Activated naive CD8-positive, alpha-beta T cell (primary cell): ENCODE measurements around the gene MGAT4A.
"Not testable (repeated sequence)": the region's sequence is repeated elsewhere in the genome, so short reads cannot be mapped to it uniquely, and the experiment has no call there.

Experiments used
- H3K27ac Mint-ChIP-seq: one replicate; pipeline ENCODE4 v1.8.0; 2021; ENCODE audit warnings: mixed read lengths
- H3K27me3 Mint-ChIP-seq: one replicate; pipeline ENCODE4 v1.8.0; 2021; ENCODE audit warnings: mixed read lengths
- H3K36me3 Mint-ChIP-seq: one replicate; pipeline ENCODE4 v1.8.0; 2021; ENCODE audit warnings: mixed read lengths
- H3K4me1 Mint-ChIP-seq: one replicate; pipeline ENCODE4 v1.8.0; 2021; ENCODE audit warnings: low read depth, mixed read lengths
- H3K4me3 Mint-ChIP-seq: one replicate; pipeline ENCODE4 v1.8.0; 2021; ENCODE audit warnings: mild to moderate bottlenecking, mixed read lengths
- H3K9me3 Mint-ChIP-seq: one replicate; pipeline ENCODE4 v1.8.0; 2021; ENCODE audit warnings: low read depth, mixed read lengths

MGAT4A gene

DNA sequence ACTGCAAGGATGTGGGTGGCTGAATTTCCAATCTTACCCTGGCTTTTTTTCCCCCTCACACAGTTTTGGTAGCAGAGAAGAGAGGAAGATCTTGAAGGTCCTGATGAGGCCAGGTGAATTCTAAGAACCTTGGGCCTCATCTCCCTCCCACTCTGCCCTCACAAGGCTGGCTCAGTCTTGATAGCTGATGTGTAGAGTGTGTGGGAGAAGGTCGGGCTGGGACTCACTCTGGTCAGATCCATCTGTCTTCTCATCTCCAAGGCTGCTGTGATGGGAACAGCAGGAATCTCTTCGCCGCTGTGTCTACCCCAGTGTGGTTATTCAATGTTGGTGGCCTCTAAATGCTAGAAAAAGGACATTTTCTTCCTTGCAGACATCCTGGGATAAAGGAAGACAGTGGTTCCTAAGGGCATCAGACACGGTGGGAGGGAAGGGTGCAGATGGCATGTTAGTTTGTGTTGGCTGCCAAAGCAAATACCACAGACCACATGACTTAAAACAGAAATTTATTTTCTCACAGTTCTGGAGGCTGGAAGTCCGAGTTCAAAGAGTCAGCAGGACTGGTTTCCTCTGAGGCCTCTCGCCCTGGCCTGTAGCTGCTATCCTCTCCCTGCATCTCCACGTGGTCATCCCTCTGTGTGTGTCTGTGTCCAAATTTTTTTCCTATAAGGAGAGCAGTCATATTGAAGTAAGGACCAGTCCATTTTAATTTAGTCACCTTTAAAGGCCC, 37.6 kb upstream of the MGAT4A start:
- Mint-ChIP-seq H3K9me3 (no peaks in the 10 kb centered on the region), H3K27ac (peak overlapping the region; percentile 85), H3K4me3 (peak overlapping the region; percentile 59), H3K27me3 (no peaks in the 10 kb centered on the region), H3K4me1 (peaks cover 82% of the 10 kb centered on the region), H3K36me3 (no peaks in the 10 kb centered on the region)

GRCh38 chr2:98764499-98764898, 33.6 kb upstream of the MGAT4A start:
- H3K4me1 Mint-ChIP-seq, result peaks cover 73% of the 10 kb centered on the region
- no peaks in the 10 kb centered on the region for H3K27me3 Mint-ChIP-seq
- H3K27ac Mint-ChIP-seq, result no peak overlapping the region

GRCh38 chr2:98763209-98763951, 32.4 kb upstream of the MGAT4A start:
- H3K4me3 Mint-ChIP-seq, result no peak overlapping the region
- H3K9me3 Mint-ChIP-seq, result no peaks in the 10 kb centered on the region
- H3K27me3 Mint-ChIP-seq, result no peaks in the 10 kb centered on the region
- no peaks in the 10 kb centered on the region for H3K36me3 Mint-ChIP-seq
- H3K27ac Mint-ChIP-seq, result peak overlapping the region; percentile 18
- H3K4me1 Mint-ChIP-seq, result peaks cover 72% of the 10 kb centered on the region

More at GRCh38 chr2:98764499-98764898, 33.6 kb upstream of the MGAT4A start:
- Mint-ChIP-seq H3K36me3 (no peaks in the 10 kb centered on the region), H3K9me3 (no peaks in the 10 kb centered on the region), H3K4me3 (no peak overlapping the region)

DNA sequence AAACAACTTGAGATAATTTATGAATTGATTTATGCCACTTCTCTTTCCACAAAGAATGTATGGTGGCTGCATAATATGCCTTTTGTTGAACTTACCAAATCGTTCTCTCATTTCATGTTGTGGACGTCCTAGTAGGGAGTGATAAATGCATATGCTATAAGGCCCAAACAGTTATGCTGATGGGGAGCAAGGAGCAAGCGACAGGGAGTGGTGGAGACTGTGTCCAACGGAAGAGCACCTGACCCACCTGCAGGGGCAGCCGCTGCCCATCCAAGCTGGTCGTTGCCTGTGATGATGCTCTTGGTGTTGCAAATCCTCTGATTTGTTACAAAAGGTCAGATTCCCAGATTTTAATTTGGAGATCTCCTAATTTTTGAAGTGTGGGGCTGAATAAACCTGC, 31.0 kb upstream of the MGAT4A start:
- no peaks in the 10 kb centered on the region for H3K9me3 Mint-ChIP-seq
- peak overlapping the region; percentile 80 for H3K27ac Mint-ChIP-seq
- H3K27me3 Mint-ChIP-seq, result no peaks in the 10 kb centered on the region
- peak overlapping the region; percentile 22 for H3K4me3 Mint-ChIP-seq
- H3K4me1 Mint-ChIP-seq, result peaks cover 72% of the 10 kb centered on the region
- H3K36me3 Mint-ChIP-seq, result no peaks in the 10 kb centered on the region

DNA sequence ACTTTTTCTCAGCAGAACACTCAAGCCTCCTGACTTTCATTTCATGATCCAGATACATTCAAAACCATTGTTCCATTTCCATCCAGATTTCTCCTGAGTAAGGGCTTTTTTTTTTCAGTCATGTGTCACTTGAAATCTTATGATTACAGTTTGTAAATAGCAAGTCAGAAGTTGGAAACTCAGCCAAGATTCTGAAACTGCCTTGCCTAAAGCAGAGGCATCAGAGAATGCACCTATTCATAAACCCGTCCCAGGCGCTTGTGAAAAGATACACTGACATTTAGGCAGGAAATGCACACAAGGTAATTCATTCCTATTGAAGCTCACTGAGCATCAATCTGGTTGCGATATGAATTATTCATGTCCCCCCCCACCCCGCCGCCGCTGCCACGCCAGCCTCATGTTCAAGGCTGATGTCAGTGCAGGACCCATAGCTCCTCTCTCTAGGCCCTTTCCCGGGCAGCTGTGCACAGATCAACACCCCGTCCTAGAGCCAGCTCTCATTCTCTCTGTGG, 30.4 kb upstream of the MGAT4A start:
- Mint-ChIP-seq H3K27ac (peak overlapping the region; percentile 80), H3K36me3 (no peaks in the 10 kb centered on the region), H3K4me1 (peaks cover 67% of the 10 kb centered on the region), H3K27me3 (no peaks in the 10 kb centered on the region), H3K9me3 (no peaks in the 10 kb centered on the region), H3K4me3 (peak overlapping the region; percentile 30)

- H3K4me3 Mint-ChIP-seq, result peak overlapping the region; percentile 2
- H3K36me3 Mint-ChIP-seq, result no peaks in the 10 kb centered on the region
- H3K4me1 Mint-ChIP-seq, result peaks cover 62% of the 10 kb centered on the region
- H3K27me3 Mint-ChIP-seq, result no peaks in the 10 kb centered on the region
- H3K27ac Mint-ChIP-seq, result peak overlapping the region; percentile 87
- H3K9me3 Mint-ChIP-seq, result no peaks in the 10 kb centered on the region
These were observed 29.1 kb upstream of the MGAT4A start for GRCh38 chr2:98759827-98760625.

GRCh38 chr2:98759338-98759737, 28.4 kb upstream of the MGAT4A start:
- no peaks in the 10 kb centered on the region for H3K9me3 Mint-ChIP-seq
- H3K27ac Mint-ChIP-seq, result peak overlapping the region; percentile 87
- peaks cover 62% of the 10 kb centered on the region for H3K4me1 Mint-ChIP-seq
- peak overlapping the region; percentile 12 for H3K4me3 Mint-ChIP-seq
- H3K27me3 Mint-ChIP-seq, result no peaks in the 10 kb centered on the region
- H3K36me3 Mint-ChIP-seq, result no peaks in the 10 kb centered on the region

DNA sequence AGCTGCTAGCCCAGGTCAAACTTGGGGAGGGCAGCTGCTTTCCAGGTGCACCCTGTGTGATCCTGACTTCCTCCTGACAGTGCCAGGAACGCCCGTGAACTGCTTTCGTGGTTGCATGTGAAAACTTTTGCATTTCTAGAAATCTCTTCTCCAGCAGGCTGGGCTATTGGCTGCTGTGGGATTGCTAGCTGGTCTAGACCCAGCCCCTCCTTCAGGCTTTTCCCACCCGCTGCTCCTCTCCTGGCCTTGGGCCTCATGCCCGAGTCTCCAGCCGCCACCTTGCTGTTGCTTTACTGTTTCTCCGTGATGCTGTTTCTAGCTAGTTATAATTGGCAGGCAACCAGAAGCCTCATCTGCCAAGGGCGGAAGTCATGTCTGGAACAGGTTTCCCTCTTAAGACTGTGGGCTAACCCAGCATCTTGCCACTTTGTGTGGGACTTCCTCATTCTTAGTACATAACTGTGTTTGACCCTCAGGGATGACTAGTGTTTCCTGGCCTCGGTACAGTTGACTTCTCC, 27.0 kb upstream of the MGAT4A start:
- Mint-ChIP-seq H3K27me3 (no peaks in the 10 kb centered on the region), H3K36me3 (no peaks in the 10 kb centered on the region), H3K4me3 (peak overlapping the region; percentile 66), H3K4me1 (peaks cover 61% of the 10 kb centered on the region), H3K27ac (peak overlapping the region; percentile 94), H3K9me3 (no peaks in the 10 kb centered on the region)

DNA sequence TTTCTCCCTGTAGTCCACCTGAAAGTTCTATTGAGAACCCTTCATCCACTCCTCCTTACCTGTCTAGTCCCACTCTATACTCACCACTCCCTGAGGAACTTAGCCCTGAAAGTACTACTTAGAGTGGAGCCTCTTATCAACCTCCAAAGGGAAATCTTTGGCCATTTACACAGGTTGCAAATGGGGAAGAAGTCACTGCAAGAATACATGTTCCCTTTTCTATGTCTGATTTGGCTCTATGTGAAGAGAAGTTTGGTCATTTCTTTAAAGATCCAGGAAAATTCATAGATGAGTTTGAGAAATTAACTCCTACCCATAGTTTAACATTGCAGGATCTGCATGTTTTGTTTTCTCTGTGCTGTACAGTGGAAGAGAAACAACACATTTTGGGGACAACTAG, 22.9 kb upstream of the MGAT4A start:
- Mint-ChIP-seq H3K4me3 (no peak overlapping the region), H3K4me1 (peaks cover 44% of the 10 kb centered on the region), H3K36me3 (no peaks in the 10 kb centered on the region), H3K27me3 (no peaks in the 10 kb centered on the region), H3K9me3 (no peaks in the 10 kb centered on the region), H3K27ac (no peak overlapping the region)

DNA sequence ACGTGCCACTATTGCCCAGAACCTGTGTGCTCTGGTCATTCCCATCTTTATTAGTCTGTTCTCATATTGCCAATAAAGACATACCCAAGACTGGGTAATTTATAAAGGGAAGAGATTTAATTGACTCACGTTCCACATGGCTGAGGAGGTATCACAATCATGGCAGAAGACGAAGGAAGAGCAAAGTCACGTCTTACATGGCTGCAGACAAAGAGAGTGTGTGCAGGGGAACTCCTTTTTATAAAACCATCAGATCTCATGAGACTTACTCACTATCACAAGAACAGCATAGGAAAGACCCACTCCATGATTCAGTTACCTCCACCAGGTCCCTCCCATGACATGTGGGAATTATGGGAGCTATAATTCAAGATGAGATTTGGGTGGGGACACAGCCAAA, 21.8 kb upstream of the MGAT4A start:
- H3K27ac Mint-ChIP-seq, H3K4me3 Mint-ChIP-seq, H3K27me3 Mint-ChIP-seq, H3K36me3 Mint-ChIP-seq, H3K9me3 Mint-ChIP-seq: not testable (repeated sequence)
- peaks cover 43% of the 10 kb centered on the region for H3K4me1 Mint-ChIP-seq

GRCh38 chr2:98751748-98752147, 20.8 kb upstream of the MGAT4A start:
- Mint-ChIP-seq H3K9me3 (no peaks in the 10 kb centered on the region), H3K36me3 (no peaks in the 10 kb centered on the region), H3K27me3 (no peaks in the 10 kb centered on the region), H3K4me1 (peaks cover 38% of the 10 kb centered on the region), H3K27ac (no peak overlapping the region), H3K4me3 (no peak overlapping the region)

- H3K4me3 Mint-ChIP-seq, result no peak overlapping the region
- H3K27me3 Mint-ChIP-seq, result no peaks in the 10 kb centered on the region
- H3K36me3 Mint-ChIP-seq, result no peaks in the 10 kb centered on the region
- H3K27ac Mint-ChIP-seq, result no peak overlapping the region
- peaks cover 44% of the 10 kb centered on the region for H3K4me1 Mint-ChIP-seq
- no peaks in the 10 kb centered on the region for H3K9me3 Mint-ChIP-seq
These were observed 19.8 kb upstream of the MGAT4A start for GRCh38 chr2:98750593-98751282.

- no peaks in the 10 kb centered on the region for H3K9me3 Mint-ChIP-seq
- peak overlapping the region; percentile 41 for H3K27ac Mint-ChIP-seq
- H3K27me3 Mint-ChIP-seq, result no peaks in the 10 kb centered on the region
- peaks cover 55% of the 10 kb centered on the region for H3K4me1 Mint-ChIP-seq
- H3K36me3 Mint-ChIP-seq, result no peaks in the 10 kb centered on the region
- no peak overlapping the region for H3K4me3 Mint-ChIP-seq
These were observed 18.1 kb upstream of the MGAT4A start for GRCh38 chr2:98749066-98749450.

- Mint-ChIP-seq H3K9me3 (no peaks in the 10 kb centered on the region), H3K27me3 (no peaks in the 10 kb centered on the region), H3K27ac (peak overlapping the region; percentile 41), H3K4me1 (peaks cover 59% of the 10 kb centered on the region), H3K36me3 (no peaks in the 10 kb centered on the region), H3K4me3 (no peak overlapping the region)
These were observed 17.5 kb upstream of the MGAT4A start for GRCh38 chr2:98748292-98749065.
